Amniotic stem cell (primary cell): ENCODE data around the gene MFRP.

ENCODE experiments used
- DNase-seq: peaks from one replicate; lab custom pipeline; 2025; lab: John Stamatoyannopoulos, UW

The MFRP gene

DNA sequence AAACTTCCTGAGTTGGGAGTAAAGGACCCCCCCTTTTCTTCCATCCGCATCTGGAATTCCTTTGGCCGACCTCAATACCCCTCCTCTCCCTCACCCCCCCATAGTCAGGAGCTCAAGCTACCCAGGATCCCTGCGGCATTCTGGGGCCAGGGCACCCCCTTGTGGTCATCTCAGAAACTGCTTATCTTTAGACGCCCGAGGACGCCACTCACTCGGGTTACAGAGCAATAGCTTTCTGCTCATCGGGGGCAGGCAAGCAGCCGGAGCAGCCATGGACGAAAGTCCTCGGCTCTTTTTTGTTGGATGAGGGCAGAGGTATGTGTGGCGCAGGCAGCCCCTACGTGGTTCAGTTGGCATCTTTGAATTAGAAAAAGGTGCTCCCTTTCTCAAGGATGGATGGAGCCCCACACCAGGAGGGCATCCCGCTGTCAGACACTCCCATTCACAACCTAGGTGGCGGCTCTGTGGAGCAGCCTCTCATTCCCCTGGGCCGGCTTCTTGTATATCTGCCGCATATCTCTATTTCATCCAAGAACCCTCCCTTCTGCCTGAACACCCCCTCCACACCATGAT is 8.1 kb downstream of the MFRP start:
- DNase-seq, result peak; percentile 29

DNA sequence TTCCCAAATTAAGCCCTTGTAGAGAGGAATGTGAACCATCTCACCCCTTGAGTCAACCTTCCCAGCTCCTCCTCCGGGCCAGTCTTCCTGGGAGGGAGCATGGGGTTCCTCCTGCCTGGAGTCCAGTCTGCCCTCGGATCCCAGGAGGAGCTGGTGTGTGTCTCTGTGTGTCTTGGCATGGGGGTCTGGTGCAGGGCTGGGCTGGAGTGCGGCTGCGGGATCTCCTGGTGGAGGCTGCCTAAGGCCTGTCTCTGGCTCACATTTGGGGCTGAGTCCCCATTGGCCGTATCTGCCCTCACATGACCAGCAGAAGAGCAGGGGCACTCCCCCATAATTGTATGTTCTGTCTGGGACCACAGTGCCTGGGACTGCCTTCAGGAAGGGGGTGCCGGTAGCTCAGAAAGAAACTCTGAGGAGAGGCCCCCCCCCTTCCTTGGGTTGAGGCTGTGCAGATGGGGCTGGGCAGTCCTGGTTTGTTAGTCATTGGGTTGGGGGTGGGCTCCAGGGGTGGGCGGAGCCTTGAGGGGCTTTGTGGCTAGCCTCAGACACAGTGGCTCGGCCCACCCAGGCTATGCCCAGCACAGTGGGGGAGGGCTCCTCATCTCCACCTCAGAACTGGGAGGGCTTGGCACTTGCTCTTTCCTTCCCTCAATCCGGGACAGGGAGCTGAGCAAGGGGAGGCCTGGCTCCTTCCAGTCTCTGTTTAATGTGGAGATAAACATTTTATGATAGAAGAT is 8.8 kb downstream of the MFRP start:
- peak; percentile 43 for DNase-seq

DNA sequence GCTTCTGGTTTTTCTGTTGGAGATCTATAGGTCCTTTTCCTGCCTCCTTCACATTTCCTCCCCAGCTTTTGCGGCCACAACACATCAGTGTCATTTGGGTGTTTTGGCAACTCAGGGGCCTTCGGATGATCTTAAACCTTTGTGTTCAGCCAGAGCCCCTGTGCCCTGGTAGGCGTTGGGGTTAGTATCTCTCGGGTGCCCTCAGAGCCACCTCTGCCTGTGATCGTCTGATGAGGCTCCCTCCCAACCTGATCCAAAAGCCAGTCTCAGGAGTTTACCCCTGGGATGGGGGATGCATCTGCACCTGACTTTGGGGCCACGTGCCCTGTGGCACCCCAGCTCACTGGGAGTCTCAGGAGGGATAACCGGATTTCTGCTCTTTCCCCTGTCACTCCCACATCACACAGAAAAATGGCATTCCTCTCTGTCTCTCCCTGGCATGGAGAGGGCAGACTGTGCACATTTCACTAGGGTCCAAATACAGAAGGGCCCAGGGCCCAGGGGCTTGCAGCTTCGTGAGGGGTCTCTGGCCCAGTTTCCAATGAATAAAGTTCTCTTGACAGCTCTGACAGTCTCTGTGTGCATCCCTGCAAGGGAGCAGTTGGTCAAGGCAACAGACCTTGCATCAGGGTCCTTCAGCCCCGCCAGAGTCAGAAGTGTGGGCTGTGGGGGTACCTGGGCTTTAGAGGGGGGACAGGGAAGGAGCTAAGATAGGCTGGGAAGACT is 9.6 kb downstream of the MFRP start:
- no peak for DNase-seq

DNA sequence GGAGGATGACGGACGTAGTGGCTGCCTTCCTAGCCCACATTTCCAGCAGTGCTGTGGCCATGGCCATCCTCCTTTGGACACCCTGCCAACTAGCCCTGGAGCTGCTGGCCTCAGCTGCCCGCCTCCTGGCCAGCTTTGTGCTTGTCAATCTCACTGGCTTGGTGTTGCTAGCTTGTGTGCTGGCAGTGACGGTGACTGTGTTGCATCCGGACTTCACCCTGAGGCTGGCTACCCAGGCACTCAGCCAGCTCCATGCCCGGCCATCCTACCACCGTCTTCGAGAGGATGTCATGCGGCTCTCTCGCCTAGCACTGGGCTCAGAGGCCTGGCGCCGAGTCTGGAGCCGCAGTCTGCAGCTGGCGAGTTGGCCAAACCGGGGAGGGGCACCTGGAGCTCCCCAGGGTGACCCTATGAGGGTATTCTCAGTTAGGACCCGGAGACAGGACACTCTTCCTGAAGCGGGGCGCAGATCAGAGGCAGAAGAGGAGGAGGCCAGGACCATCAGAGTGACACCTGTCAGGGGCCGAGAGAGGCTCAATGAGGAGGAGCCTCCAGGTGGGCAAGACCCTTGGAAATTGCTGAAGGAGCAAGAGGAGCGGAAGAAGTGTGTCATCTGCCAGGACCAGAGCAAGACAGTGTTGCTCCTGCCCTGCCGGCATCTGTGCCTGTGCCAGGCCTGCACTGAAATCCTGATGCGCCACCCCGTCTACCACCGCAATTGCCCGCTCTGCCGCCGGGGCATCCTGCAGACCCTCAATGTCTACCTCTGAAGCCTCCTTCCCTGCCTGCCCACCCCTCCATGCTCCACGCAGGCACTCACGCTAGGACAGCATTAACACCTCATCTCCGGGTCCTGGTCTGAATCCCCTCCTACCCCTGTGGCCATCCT is 10.6 kb downstream of the MFRP start:
- no peak for DNase-seq

DNA sequence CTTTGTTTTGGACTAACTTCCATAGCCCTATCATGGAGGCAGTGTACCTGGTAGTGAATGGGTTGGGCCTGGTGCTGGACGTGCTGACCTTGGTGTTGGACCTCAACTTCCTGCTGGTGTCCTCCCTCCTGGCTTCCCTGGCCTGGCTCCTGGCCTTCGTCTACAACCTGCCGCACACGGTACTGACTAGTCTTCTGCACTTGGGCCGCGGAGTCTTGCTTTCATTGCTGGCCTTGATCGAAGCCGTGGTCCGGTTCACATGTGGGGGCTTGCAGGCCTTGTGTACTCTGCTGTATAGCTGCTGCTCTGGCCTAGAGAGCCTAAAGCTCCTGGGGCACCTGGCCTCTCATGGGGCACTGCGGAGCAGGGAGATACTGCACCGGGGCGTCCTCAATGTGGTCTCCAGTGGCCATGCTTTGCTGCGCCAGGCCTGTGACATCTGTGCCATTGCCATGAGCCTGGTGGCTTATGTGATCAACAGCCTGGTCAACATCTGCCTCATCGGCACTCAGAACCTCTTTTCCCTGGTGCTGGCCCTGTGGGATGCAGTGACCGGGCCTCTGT is 11.3 kb downstream of the MFRP start:
- no peak for DNase-seq

DNA sequence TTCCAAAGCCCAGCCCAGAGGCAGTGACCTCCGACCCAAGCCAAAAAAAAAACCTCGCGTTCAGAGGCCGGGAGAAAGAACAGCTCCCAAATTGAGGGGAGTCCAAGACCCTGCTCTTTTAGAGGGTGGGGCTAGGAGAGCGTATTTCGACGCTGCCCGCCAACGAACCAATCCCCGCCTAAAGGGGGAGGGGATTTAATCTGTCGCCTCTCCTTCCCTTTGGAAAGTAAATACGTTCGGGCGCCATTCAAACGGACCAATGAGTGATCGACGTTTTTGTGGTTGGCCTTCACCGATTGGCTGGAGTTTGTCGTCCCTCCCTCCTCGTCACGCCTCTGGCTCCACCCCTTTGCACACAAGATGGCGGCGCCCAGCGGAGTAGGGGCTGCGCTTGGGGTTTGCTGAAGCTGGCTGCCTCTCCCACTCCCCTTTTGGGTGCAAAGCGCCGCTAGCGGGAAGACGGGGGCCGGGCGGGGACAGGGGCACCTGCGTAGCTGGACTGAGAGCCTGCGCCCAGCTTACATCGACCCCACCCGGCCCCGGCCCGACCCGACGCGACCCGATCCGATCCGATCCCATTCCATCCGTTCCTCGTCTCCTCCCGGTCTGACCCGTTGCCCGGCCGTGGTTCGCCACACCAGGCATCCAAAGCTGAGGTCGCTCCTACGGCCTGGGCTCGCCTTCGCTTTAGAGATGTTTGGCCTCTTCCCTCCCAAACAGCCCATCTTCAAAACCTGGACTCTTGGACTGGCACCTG is 12.2 kb downstream of the MFRP start, which contains the start of gene RNF26:
Gene RNF26 (plus strand): TSS at position 354 of the 757 bp plus-strand sequence. CDS start 596 bp downstream, outside the sequence.
- peak; percentile 99 for DNase-seq

DNA sequence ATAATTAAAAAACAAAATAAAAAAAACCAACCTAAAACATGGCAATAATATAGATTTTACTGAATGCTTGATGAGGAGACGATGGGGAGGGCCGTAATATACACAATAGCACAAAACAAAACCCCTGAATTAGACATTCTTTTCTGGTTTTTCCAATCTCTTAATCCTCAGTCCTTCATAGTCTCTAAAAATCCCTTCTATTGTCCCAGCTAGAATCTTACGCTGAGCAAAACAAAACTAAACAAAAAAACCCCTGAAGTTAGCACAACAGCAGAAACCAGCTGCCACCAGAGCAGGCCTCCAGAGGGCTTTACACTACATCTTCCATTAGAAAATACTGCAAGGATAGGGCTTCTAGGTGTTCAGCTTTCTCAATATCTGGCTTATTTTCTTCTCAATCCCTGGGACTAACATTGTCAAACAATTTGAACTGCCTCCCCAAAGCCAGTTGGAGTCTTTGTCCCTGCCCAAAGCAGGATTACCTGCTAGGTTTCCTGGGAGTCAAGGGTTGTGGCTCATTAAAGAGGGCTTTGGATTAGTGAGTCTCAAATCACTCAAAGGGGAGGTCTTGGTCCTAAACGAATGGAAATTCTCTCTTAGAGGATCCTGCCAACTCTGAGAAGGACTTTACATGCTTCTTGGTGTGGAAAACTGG is 14.3 kb downstream of the MFRP start:
- DNase-seq, result no peak

DNA sequence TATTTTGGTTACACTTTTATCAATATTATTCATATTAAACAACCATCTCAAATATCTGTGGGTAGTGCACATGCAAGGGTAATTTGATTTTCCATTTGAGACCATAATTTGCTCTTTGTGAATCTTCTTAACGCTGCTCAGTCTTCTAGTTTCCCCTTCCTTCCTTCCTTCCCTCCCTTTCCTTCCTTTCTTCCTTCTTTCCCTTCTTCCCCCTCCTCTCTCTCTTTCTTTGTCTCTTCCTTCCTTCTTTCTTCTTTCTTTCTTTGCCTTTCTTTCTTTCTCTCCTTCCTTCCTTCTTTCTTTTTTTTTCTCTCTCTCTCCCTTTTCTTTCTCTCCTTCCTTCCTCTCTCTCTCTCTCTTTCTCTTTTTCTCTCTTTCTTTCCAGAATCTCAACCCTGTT is 16.3 kb downstream of the MFRP start:
- no peak for DNase-seq

DNA sequence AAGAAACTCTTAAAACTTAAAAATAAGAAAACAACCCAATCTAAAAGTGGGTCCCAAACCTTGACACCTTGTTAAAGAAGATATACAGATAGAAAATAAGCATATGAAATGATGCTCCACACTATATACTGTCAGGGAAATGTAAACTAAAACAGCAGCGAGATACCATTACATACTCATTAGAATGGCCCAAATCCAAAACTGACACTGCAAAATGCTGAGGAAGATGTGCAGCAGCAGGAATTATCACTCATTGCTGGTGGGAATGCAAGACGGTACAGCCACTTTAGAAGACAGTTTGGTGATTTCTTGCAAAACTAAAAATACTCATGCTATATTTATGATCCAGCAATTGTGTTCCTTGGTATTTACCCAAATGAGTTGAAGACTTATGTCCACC is 17.2 kb downstream of the MFRP start:
- DNase-seq, result no peak

DNA sequence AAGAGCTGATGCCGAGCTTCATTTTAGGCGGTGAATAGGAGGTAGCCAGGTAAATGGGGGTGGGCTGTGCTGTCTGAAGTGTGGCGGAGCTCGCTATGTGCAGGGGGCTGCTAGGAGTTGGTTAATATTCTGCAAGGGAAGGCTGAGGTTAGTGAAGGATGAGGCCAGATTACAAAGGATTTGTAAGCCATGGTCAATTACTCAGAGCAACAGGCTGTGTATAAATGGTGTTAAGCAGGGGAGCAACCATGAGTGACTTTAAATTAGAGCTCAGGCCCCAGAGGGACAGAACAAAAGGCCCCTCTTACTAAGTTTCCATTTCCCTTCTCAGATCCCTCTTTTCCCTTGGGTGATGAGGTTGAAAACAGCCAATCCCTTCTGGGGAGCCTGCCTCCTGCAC is 22.3 kb downstream of the MFRP start:
- DNase-seq, result no peak

DNA sequence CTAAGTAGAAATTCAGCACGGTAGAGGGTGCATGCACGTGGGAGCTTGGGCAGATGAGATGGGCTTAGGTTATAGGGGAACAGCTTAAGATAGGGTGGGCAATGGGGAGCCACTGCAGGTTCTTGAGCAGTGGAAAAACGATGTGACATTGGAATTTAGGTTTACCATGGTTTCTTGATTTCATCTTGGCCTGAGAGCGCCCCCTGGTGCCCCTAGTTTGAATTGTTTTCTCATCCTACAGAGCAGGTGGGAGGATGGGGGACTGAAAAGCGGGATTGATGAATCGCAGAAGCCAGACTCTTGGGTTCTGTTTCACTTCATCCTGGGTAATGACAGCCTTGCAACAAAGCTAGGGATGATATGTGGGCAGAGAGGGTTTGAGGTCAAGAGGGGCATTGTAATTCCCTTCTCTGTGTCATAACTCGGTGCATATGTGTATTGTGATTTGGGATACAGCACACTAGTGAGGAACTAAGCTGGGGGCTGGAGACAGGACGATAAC is 22.9 kb downstream of the MFRP start:
- DNase-seq, result peak; percentile 42

DNA sequence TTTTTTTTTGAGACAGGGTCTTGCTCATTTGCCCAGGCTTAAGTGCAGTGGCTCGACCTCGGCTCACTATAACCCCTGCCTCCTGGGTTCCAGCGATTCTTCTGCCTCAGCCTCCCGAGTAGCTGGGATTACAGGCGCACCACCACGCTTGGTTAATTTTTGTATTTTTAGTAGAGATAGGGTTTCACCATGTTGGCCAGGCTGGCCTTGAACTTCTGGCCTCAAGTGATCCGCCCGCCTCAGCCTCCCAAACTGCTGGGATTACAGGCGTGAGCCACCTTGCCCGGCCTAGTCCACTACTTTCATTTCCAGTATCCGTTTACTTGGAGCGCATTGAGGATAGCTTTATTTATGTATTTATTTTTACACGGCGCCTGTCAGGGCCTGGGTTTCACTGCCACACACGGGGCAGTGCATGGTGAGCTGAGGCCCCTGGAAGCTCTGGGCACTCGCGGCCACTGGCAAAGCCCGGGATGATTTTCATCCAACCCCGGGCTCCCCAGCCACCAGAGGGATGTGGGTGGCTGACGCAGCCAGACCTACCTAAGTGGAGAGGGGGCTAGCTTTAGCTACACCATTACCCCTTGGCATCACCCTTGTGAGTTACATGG is 23.5 kb downstream of the MFRP start:
- no peak for DNase-seq

DNA sequence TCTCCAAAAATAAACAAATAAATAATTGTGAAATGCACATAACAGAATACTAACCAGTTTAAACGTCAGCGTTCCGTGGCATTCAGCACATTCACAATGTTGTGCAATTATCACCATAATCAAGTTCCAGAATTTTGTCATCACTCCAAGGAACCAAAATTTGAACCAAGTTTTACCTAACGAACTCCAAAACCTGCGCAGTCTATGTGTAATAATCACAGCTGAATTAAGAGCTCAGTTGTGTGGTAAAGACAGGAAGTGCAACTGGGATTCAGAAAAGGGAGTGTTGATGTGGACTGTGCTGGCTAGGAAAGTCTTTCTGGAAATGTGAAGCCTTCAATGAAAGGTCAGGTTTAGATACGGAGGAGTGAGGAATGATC is 24.2 kb downstream of the MFRP start:
- DNase-seq, result no peak

DNA sequence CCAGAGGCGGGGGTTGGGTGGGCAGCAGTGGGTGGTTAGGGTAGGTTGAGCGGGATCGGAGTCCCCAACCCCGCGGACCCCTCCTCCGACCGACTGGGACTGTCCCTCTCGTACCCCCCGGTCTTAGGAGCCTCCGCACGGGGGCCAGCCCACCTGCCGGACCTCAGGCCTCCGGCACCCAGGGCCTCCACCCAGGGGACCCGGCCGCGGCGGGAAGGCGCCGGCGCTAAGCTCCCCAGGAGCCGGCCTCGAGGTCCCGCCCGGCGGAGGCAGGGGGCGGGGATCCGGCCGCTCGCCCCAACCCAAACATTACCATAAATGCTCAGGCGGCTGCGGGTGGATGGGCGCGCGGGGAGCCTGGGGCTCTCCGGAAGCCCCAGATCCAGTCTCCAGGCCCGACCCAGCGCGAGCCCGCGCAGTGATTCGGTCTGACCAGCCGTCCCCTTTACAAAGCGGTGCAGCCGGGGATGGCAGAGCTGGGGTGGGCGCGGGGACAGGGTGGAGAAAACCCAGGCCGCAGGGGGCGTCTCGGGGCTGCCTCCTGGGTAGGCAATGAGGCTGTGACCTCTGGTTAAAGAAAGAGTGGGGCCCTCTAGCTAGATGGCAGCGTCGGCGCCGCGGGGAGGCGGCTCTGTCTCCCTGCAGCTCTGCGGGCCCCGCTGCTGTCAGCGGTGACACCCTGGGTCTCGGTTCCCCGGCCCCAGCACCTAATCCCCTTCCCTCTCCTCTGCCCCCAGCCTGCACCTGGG is 25.6 kb downstream of the MFRP start:
- DNase-seq, result no peak

DNA sequence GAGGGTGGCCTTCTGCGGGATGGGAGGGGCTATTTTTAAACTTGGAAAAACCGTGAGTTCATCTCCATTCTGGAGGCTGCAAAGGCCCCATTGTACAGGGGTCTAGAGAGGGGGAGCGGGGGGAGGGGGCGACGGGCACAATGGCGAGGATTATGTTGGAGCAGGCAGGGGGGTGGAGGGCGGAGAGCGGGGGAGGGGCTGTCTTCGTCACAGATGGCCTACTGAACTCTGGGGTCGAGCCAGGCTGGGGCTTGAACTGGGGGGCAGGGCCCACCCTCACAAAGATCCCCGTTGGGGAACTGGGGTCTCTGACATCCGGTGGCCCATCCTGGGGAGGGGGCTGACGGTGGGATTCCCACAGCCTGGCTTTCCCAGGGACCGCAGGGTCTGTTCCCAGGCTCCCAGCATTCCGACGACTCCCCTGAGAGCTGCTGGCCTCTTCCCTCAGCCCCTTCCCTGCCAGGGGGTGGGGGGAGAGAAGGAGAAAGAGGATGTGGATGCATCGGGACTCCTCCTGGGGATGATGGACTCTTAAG is 26.2 kb downstream of the MFRP start:
- DNase-seq, result no peak

DNA sequence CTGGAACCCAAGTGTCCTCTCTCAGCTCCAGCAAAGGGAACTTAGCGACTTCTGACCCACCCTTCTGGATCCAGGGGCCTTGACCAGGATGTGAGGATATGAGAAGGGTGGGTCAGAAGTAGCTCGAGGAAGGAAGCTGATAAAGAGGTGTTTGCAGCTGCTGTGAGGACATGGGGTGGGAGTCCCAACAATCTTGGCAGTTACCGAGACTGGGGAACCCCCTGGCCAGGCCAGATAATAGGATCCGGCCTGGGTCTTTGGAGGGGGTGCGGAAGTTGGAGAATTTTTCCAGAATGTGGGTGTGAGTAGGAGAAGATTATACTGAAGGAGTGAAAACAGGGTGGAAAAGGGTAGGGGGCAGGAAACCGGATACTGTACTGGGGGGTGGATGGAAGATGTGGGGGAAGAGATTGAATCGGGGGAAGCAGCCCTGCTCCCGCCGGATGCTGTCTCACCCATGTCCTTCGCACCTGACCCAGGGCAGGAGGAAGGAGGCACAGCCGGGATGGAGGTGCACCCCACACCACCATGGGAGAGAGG is 26.7 kb downstream of the MFRP start:
- DNase-seq, result no peak

DNA sequence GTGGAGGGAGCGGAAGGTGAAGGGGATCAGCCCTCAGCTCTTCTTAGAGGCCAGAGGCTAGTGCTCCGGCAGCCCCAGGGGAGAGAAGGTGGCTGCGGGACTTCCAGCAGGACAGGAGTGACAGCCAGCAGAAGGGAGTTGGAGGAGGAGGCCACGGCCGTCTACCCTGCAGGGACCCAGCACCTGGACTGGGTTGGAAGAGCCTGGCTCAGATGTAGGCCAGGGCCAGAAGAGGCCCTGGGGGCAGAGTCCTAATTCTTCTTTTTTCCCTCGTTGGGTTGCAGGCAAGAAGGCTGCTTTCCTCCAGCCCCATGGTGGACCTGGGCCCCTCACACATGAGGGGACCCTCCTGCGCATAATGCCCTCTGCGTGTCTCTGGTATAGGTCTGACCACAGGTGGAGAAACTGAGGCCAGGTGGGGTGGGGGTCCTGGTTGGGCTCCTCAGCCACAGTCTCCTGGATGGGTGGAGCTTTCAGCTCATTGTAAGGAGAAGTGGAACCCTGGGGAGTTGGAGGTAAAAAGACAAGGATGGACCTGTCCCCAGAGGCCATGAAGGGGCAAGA is 27.3 kb downstream of the MFRP start:
- no peak for DNase-seq
